ENCODE results near the gene PARVB. TPM values are rescaled to one million over a fixed set of nuclear protein-coding genes. Genes with fewer than 3 reads are reported as not detected.
"Not testable (repeated sequence)": the region's sequence is repeated elsewhere in the genome, so short reads cannot be mapped to it uniquely, and the experiment has no call there.

The PARVB gene
- total RNA-seq, 1 donor from 2014 or later = 128 TPM

GRCh38 chr22:43998679-43999264, 25.3 kb upstream of the PARVB start:
- DNase-seq (ENCODE audit: low read depth, low spot score) = no peak

GRCh38 chr22:43999378-43999777, 24.7 kb upstream of the PARVB start:
- DNase-seq (ENCODE audit: low read depth, low spot score) = no peak

- no peak for DNase-seq (ENCODE audit: low read depth, low spot score)
Observed at GRCh38 chr22:44000123-44000522, 24.0 kb upstream of the PARVB start.

GRCh38 chr22:44001521-44001920, 22.6 kb upstream of the PARVB start:
- no peak for DNase-seq (ENCODE audit: low read depth, low spot score)

- DNase-seq (ENCODE audit: low read depth, low spot score) = no peak
Observed at GRCh38 chr22:44002324-44002723, 21.8 kb upstream of the PARVB start.

- no peak for DNase-seq (ENCODE audit: low read depth, low spot score)
Observed at GRCh38 chr22:44002997-44003396, 21.1 kb upstream of the PARVB start.

GRCh38 chr22:44003405-44004103, 20.5 kb upstream of the PARVB start:
- DNase-seq (ENCODE audit: low read depth, low spot score) = no peak

GRCh38 chr22:44004104-44004460, 20.0 kb upstream of the PARVB start:
- no peak for DNase-seq (ENCODE audit: low read depth, low spot score)

GRCh38 chr22:44005524-44005923, 18.6 kb upstream of the PARVB start:
- DNase-seq (ENCODE audit: low read depth, low spot score) = no peak

GRCh38 chr22:44012162-44012561, 11.9 kb upstream of the PARVB start:
- DNase-seq (ENCODE audit: low read depth, low spot score) = no peak

GRCh38 chr22:44012591-44012990, 11.5 kb upstream of the PARVB start:
- DNase-seq (ENCODE audit: low read depth, low spot score) = no peak

GRCh38 chr22:44014241-44014640, 9.9 kb upstream of the PARVB start:
- no peak for DNase-seq (ENCODE audit: low read depth, low spot score)

- not testable (repeated sequence) for DNase-seq (ENCODE audit: low read depth, low spot score)
Observed at GRCh38 chr22:44016586-44016985, 7.5 kb upstream of the PARVB start.

GRCh38 chr22:44018594-44018993, 5.5 kb upstream of the PARVB start:
- no peak for DNase-seq (ENCODE audit: low read depth, low spot score)

GRCh38 chr22:44019416-44019815, 4.7 kb upstream of the PARVB start:
- no peak for DNase-seq (ENCODE audit: low read depth, low spot score)

GRCh38 chr22:44019846-44020245, 4.3 kb upstream of the PARVB start:
- no peak for DNase-seq (ENCODE audit: low read depth, low spot score)

- no peak for DNase-seq (ENCODE audit: low read depth, low spot score)
Observed at GRCh38 chr22:44020981-44021380, 3.1 kb upstream of the PARVB start.

GRCh38 chr22:44023404-44024287, 456 bp upstream of the PARVB start:
- no peak for DNase-seq (ENCODE audit: low read depth, low spot score)

- DNase-seq (ENCODE audit: low read depth, low spot score) = no peak
Observed at GRCh38 chr22:44025171-44026065, 1.3 kb downstream of the PARVB start.

GRCh38 chr22:44026066-44026629, 2.0 kb downstream of the PARVB start:
- no peak for DNase-seq (ENCODE audit: low read depth, low spot score)
